Adrenal gland (tissue), 12 donors: ENCODE data around the gene SFMBT1. TPM values are rescaled to one million over a fixed set of nuclear protein-coding genes. Genes with fewer than 3 reads are reported as not detected.

Experiments used
- DNase-seq, 7 donors: peaks; one replicate each; pipeline ENCODE4 v3.0.0-alpha.2; 2019 to 2020
- H3K27ac ChIP-seq, 5 donors: fragments of 200-600 bp; sonication (generic) in 4 of 5; 1 replicate in 3 of 5; 2 replicates in 2 of 5; pipeline versions ENCODE4 v1.5.1 to v1.8.0; 2016 to 2020; ENCODE audit warnings: mild to moderate bottlenecking in 1 of 5
- H3K27me3 ChIP-seq: fragments of 200-600 bp; 2 replicates; pipeline ENCODE4 v1.8.0; 2021
- H3K36me3 ChIP-seq, 2 donors: fragments of 200-600 bp; replicated peaks in 1 of 2; 1 replicate in 1 of 2; 2 replicates in 1 of 2; pipeline versions ENCODE4 v1.5.1 to v1.8.0; 2018 to 2022
- H3K4me1 ChIP-seq, 2 donors: fragments of 200-600 bp; replicated peaks in 1 of 2; 1 replicate in 1 of 2; 2 replicates in 1 of 2; pipeline versions ENCODE4 v1.5.1 to v1.8.0; 2018 to 2021
- H3K4me3 ChIP-seq, 4 donors: fragments of 200-600 bp; sonication (generic) in 3 of 4; one replicate each; pipeline ENCODE4 v1.5.1; 2016 to 2018
- H3K9me3 ChIP-seq, 3 donors: fragments of 200-600 bp; sonication (generic) in 1 of 3; replicated peaks in 1 of 3; 1 replicate in 2 of 3; 2 replicates in 1 of 3; pipeline versions ENCODE4 v1.5.1 to v1.8.0; 2016 to 2021
- CTCF ChIP-seq, 6 experiments: fragments of 450-650 bp in 4 of 6; fragments of 200-600 bp in 2 of 6; sonication (generic) in 1 of 6; IDR thresholded peaks; 1 replicate in 5 of 6; 2 replicates in 1 of 6; pipeline versions ENCODE4 v1.5.1 to v1.8.0; 2016 to 2021; ENCODE audit warnings: antibody characterized with exemption in 6 of 6, mild to moderate bottlenecking in 2 of 6, moderate library complexity in 1 of 6
- POLR2A ChIP-seq, 2 donors: fragments of 450-650 bp; IDR thresholded peaks; one replicate each; pipeline ENCODE4 v1.6.1; 2017; ENCODE audit warnings: antibody characterized with exemption in 2 of 2, mild to moderate bottlenecking in 2 of 2, moderate library complexity in 1 of 2
- WGBS, 4 donors: extraction: QIAGEN DNeasy Blood & Tissue Kit in 2 of 4; methylation state at CpG; one replicate each; pipeline versions ENCODE4 v1.1.5 to v1.1.7; 2013 to 2017; 5-methylcytosine and 5-hydroxymethylcytosine counted together
- intact Hi-C, 2 donors: fragments of 100-400 bp; cut with DNase I; formaldehyde crosslinking; loops; one replicate each; pipeline versions ENCODE4 v1.14.1 to v1.15.0; 2022 to 2023
- polyA plus RNA-seq, 3 donors: library from polyadenylated mRNA; stranded (reverse); fragments of 200-250 nt in 2 of 3; fragments of 350-450 nt in 1 of 3; fragmentation: Illumina TruSeq in 1 of 3; extraction: RNeasy Lipid Tissue Mini Kit (QIAGEN cat#74804) in 1 of 3; gene quantifications; one replicate each; pipeline ENCODE4 v1.2.3, GENCODE V29; 2013 to 2014
- total RNA-seq, 9 donors: library from RNA; depleted of rRNA in 4 of 9; stranded (reverse); fragments of >200 nt in 4 of 9; fragments of 120-200 nt in 1 of 9; fragmentation: NEBNext Ultra II Directional in 1 of 9; extraction: Animal tissue kit (Norgen Biotek cat#: 25700) in 1 of 9; gene quantifications; one replicate each; pipeline versions ENCODE4 v1.1.0 to v1.2.4, GENCODE V29; 2013 to 2023
- donor health status: healthy with polysubstance abuse.
- donor health status: Bipolar disorder and iron deficiency.
- donor health status: DM: yes; HTN: yes; CAD: no.
- donor health status: DM: no; HTN: no; CAD: no.
- donor health status: DM: no; HTN: no; CAD: no.
- donor health status: DM: yes; HTN: yes; CAD: no.

SFMBT1 gene
- total and polyA plus RNA-seq, 12 donors: 2.1 to 14.8 (median 8.3) TPM

DNA sequence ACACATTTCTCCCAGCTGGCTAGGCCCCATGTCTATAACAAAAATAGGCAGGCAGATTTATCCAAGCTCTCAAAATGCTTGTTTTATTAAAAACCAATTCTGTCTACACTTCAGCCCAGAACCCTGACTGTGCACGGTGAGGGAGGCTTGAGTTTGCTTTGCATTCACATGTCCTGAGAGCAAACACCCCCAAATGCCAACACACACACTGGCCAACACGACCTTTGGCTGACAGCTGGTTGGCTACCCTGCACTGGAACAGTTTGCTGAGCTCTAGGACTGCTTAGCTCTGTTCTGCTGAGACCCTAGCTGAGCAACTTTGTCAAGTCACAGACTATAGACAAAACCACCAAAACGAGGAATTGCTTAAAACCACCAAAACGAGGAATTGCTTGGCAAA, 152.2 kb downstream of the SFMBT1 start:
- Histone ChIP-seq H3K27ac (peak overlapping the region in 3 of 5 donors; percentile 56 to 78 (median 60)), H3K36me3 (no peaks in the 10 kb centered on the region), H3K4me3 (no peak overlapping the region), H3K27me3 (no peaks in the 10 kb centered on the region), H3K9me3 (no peaks in the 10 kb centered on the region), H3K4me1 (peaks cover 25 to 68% of the 10 kb centered on the region in 2 donors)
- DNase-seq: no peak
- intact Hi-C loops: no loop called here
- WGBS, 4 donors: 43 to 55% (median 44%) methylated on average over 4 of the region's 4 CpGs
- no peak for TF ChIP-seq POLR2A (IDR thresholded peaks at IDR 0.05)
- TF ChIP-seq CTCF (IDR thresholded peaks at IDR 0.05): no peak

DNA sequence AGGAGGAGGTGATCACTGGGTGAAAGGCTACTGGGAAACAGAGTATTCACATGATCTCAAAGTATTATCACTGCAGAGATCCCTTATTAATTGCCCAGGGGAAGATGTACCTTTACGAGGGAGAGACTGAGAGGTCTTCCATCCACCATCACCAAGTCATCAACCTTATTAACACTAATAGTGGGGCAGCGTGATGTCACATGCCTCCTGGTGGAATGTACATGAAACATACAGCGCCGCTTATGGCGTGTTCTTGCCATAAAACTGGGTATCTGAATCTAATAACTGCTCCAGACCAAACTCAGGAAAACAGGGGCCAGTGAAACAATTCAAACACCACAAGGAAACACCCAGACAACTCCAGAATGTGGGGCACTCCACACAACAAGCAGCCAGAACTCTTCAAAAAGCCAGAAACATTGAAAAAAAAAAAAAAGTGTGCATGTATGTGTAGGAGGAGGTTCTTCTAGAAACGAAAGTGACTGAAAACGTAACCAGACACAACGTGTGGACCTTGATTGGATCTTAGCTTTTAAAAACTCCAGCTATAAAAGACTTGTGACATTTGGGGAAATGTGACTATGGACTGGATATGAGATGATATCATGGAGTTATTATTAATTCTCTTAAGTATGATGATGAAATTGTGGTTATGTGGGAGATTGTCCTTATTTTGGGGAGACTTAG, 153.1 kb downstream of the SFMBT1 start:
- no peak for DNase-seq
- Histone ChIP-seq H3K9me3 (no peaks in the 10 kb centered on the region), H3K4me1 (peaks cover 25 to 64% of the 10 kb centered on the region in 2 donors), H3K27me3 (no peaks in the 10 kb centered on the region), H3K4me3 (no peak overlapping the region), H3K27ac (peak overlapping the region in 4 of 5 donors; percentile 37 to 78 (median 58)), H3K36me3 (no peaks in the 10 kb centered on the region)
- intact Hi-C loops: no loop called here
- 56 to 69% (median 59%) methylated on average over 8 of the region's 8 CpGs for WGBS, 4 donors
- TF ChIP-seq POLR2A (IDR thresholded peaks at IDR 0.05) (no peak), CTCF (IDR thresholded peaks at IDR 0.05) (no peak)

DNA sequence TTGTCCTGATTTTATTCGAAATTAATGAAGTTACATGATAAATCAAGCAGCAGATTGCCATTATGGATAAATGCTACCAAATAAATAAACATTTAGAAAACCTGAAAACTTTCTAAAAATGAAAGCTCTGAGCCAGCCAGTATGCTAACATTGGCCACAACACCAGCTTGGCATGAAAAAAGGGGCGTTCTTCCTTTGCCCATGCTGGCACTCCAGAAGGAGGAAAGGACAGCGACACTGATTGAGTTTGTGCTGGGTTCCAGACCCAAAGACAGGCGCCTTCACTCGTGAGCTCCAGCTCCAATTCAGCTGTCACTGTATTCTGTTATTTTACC, 153.6 kb downstream of the SFMBT1 start:
- Histone ChIP-seq H3K9me3 (no peaks in the 10 kb centered on the region), H3K36me3 (no peaks in the 10 kb centered on the region), H3K27ac (peak overlapping the region in 4 of 5 donors; percentile 28 to 78 (median 58)), H3K4me1 (peaks cover 25 to 62% of the 10 kb centered on the region in 2 donors), H3K27me3 (no peaks in the 10 kb centered on the region), H3K4me3 (no peak overlapping the region)
- no peak for DNase-seq
- intact Hi-C loops: no loop called here
- 43 to 68% (median 66%) methylated on average over 5 of the region's 5 CpGs for WGBS, 4 donors
- TF ChIP-seq POLR2A (IDR thresholded peaks at IDR 0.05) (no peak), CTCF (IDR thresholded peaks at IDR 0.05) (peak in 1 of 6 experiments; percentile 11)

DNA sequence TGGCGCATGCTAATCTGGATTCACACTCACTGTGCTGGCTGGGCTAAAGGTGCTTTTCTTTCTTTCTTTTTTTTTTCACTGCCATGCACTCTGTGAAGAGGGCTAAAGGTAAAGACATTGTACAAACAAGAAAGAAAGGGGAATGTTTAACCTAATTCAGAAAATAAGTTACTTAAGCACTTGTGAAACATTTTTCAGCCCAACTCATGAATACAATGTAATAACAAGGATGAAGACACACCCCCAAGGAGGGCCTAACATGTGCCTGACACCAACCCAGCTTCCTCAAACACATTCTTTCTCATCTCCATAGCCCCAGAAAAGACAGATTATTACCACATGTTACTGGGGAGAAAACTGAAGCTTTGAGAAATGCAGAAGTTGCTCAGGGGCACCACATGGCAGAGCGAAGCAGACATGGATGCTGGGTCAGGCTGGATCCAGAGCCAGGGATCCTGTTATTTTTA, 154.2 kb downstream of the SFMBT1 start:
- WGBS, 4 donors: 61 to 69% (median 63%) methylated on average over 2 of the region's 2 CpGs
- no peaks in the 10 kb centered on the region for H3K36me3 ChIP-seq
- DNase-seq: peak in 3 of 7 donors; percentile 34 to 53 (median 40)
- peak overlapping the region in 4 of 5 donors; percentile 11 to 78 (median 61) for H3K27ac ChIP-seq
- H3K4me1 ChIP-seq: peaks cover 25 to 60% of the 10 kb centered on the region in 2 donors
- H3K4me3 ChIP-seq: no peak overlapping the region
- TF ChIP-seq POLR2A (IDR thresholded peaks at IDR 0.05): no peak
- TF ChIP-seq CTCF (IDR thresholded peaks at IDR 0.05): no peak
- no peaks in the 10 kb centered on the region for H3K27me3 ChIP-seq
- no peaks in the 10 kb centered on the region for H3K9me3 ChIP-seq
- intact Hi-C loops: no loop called here
